ENCODE measurements around the gene SDHB.

The SDHB gene

GRCh38 chr1:16993521-16994038 is 60.3 kb downstream of the SDHB start:
- no peak for TF ChIP-seq CTCF (conservative IDR thresholded peaks at IDR 0.05; ENCODE audit: control insufficient read depth, insufficient read depth, low read depth, low read length)
- no peak for DNase-seq (ENCODE audit: low read depth)

GRCh38 chr1:16992675-16993074 is 61.2 kb downstream of the SDHB start:
- H3K4me3 ChIP-seq (ENCODE audit: control insufficient read depth, low read depth, low read length) = no peak overlapping the region
- no peak for TF ChIP-seq CTCF (conservative IDR thresholded peaks at IDR 0.05; ENCODE audit: control insufficient read depth, insufficient read depth, low read depth, low read length)
- no peak for DNase-seq (ENCODE audit: low read depth)

More at GRCh38 chr1:16993521-16994038, 60.3 kb downstream of the SDHB start:
- H3K4me3 ChIP-seq (ENCODE audit: control insufficient read depth, low read depth, low read length) = no peak overlapping the region

- no peak overlapping the region for H3K4me3 ChIP-seq (ENCODE audit: control insufficient read depth, low read depth, low read length)
- no peak for DNase-seq (ENCODE audit: low read depth)
- no peak for TF ChIP-seq CTCF (conservative IDR thresholded peaks at IDR 0.05; ENCODE audit: control insufficient read depth, insufficient read depth, low read depth, low read length)
Observed at GRCh38 chr1:16992102-16992501, 61.7 kb downstream of the SDHB start.

- DNase-seq (ENCODE audit: low read depth) = no peak
- TF ChIP-seq CTCF (conservative IDR thresholded peaks at IDR 0.05; ENCODE audit: control insufficient read depth, insufficient read depth, low read depth, low read length) = no peak
- no peak overlapping the region for H3K4me3 ChIP-seq (ENCODE audit: control insufficient read depth, low read depth, low read length)
Observed at GRCh38 chr1:16991571-16991970, 62.3 kb downstream of the SDHB start.

GRCh38 chr1:16989676-16990391 is 64.0 kb downstream of the SDHB start:
- no peak for TF ChIP-seq CTCF (conservative IDR thresholded peaks at IDR 0.05; ENCODE audit: control insufficient read depth, insufficient read depth, low read depth, low read length)
- DNase-seq (ENCODE audit: low read depth) = no peak
- H3K4me3 ChIP-seq (ENCODE audit: control insufficient read depth, low read depth, low read length) = no peak overlapping the region

- DNase-seq (ENCODE audit: low read depth) = no peak
- H3K4me3 ChIP-seq (ENCODE audit: control insufficient read depth, low read depth, low read length) = no peak overlapping the region
- TF ChIP-seq CTCF (conservative IDR thresholded peaks at IDR 0.05; ENCODE audit: control insufficient read depth, insufficient read depth, low read depth, low read length) = no peak
Observed at GRCh38 chr1:16988210-16988609, 65.6 kb downstream of the SDHB start.
